B cell (primary cell): Measurements from ENCODE around the gene COPA. TPM values are rescaled to one million over a fixed set of nuclear protein-coding genes. Genes with fewer than 3 reads are reported as not detected.

ENCODE experiments used
- ATAC-seq: fragments of 200-7000 bp; cut with Tn5 transposase; one replicate; pipeline ENCODE4 v1.10.0; 2021; ENCODE audit warnings: low read depth, mild to moderate bottlenecking, moderate number of reproducible peaks, moderate library complexity
- CTCF ChIA-PET: fragments of 350-600 bp; sonication (Branson Sonifier 250); formaldehyde crosslinking; loops from one replicate; lab custom pipeline; 2021; ENCODE audit warnings: antibody characterized with exemption, inconsistent platforms; lab: Charles Lee
- POLR2A ChIA-PET: fragments of 350-600 bp; sonication (Branson Sonifier 250); formaldehyde crosslinking; loops from one replicate; lab custom pipeline; 2021; ENCODE audit warnings: antibody characterized with exemption; lab: Charles Lee
- DNase-seq: peaks from one replicate; pipeline ENCODE4 v3.0.0; 2013
- H2AFZ ChIP-seq: 2 replicates; pipeline ENCODE4 v1.6.1; 2012; ENCODE audit warnings: mild to moderate bottlenecking, low read depth, low read length; ENCODE audit not compliant: insufficient read depth, poor library complexity, severe bottlenecking
- H3K27ac ChIP-seq, 2 donors: 1 replicate in 1 of 2; 2 replicates in 1 of 2; pipeline ENCODE4 v1.5.1; 2012 to 2013; ENCODE audit warnings: low read length in 2 of 2, mild to moderate bottlenecking in 2 of 2, moderate library complexity in 1 of 2
- H3K27me3 ChIP-seq, 4 experiments: fragments of 200-600 bp in 1 of 4; sonication (generic) in 1 of 4; replicated peaks in 1 of 4; 1 replicate in 2 of 4; 2 replicates in 2 of 4; pipeline versions ENCODE4 v1.6.1 to v1.7.0; 2013 to 2016; ENCODE audit warnings: low read length in 3 of 4, mild to moderate bottlenecking in 2 of 4, mixed read lengths in 1 of 4, moderate library complexity in 1 of 4; ENCODE audit not compliant: insufficient read depth in 4 of 4, control insufficient read depth in 3 of 4; ENCODE audit errors: control extremely low read depth in 1 of 4
- H3K36me3 ChIP-seq, 2 experiments: replicated peaks in 1 of 2; 1 replicate in 1 of 2; 2 replicates in 1 of 2; pipeline versions ENCODE4 v1.6.1 to v1.7.1; 2013; ENCODE audit warnings: low read length in 1 of 2; ENCODE audit not compliant: insufficient read depth in 2 of 2, control insufficient read depth in 1 of 2; ENCODE audit errors: control extremely low read depth in 1 of 2, extremely low read depth in 1 of 2
- H3K4me1 ChIP-seq, 2 donors: fragments of 200-600 bp in 1 of 2; sonication (generic) in 1 of 2; 1 replicate in 1 of 2; 2 replicates in 1 of 2; pipeline versions ENCODE4 v1.5.1 to v1.6.1; 2013 to 2017; ENCODE audit warnings: low read length in 2 of 2; ENCODE audit not compliant: control insufficient read depth in 2 of 2, insufficient read depth in 2 of 2
- H3K4me2 ChIP-seq: replicated peaks from 2 replicates; pipeline ENCODE3; 2012; ENCODE audit warnings: mild to moderate bottlenecking, low read depth, low read length; ENCODE audit not compliant: poor library complexity, severe bottlenecking
- H3K4me3 ChIP-seq, 5 experiments: fragments of 200-600 bp in 1 of 5; sonication (generic) in 1 of 5; 1 replicate in 3 of 5; 2 replicates in 2 of 5; pipeline versions ENCODE4 v1.5.1 to v1.7.0; 2011 to 2016; ENCODE audit warnings: low read length in 4 of 5, mild to moderate bottlenecking in 4 of 5, low read depth in 2 of 5, control low read depth in 1 of 5, moderate library complexity in 1 of 5; ENCODE audit not compliant: insufficient read depth in 1 of 5; ENCODE audit errors: control extremely low read depth in 1 of 5, extremely low read depth in 1 of 5
- H3K79me2 ChIP-seq: fragments of 200-600 bp; sonication (generic); one replicate; pipeline ENCODE4 v1.6.0; 2016; ENCODE audit warnings: low read length; ENCODE audit not compliant: control insufficient read depth, insufficient read depth
- H3K9ac ChIP-seq: fragments of 200-600 bp; sonication (generic); 2 replicates; pipeline ENCODE4 v1.6.1; 2017; ENCODE audit warnings: mild to moderate bottlenecking, low read length, moderate library complexity
- H3K9me3 ChIP-seq, 3 donors: one replicate each; pipeline versions ENCODE4 v1.6.1 to v1.7.1; 2013; ENCODE audit warnings: low read length in 2 of 3; ENCODE audit not compliant: control insufficient read depth in 2 of 3, insufficient read depth in 1 of 3; ENCODE audit errors: control extremely low read depth in 1 of 3
- H4K20me1 ChIP-seq: 2 replicates; pipeline ENCODE4 v1.6.0; 2012; ENCODE audit warnings: mild to moderate bottlenecking, low read length; ENCODE audit not compliant: insufficient read depth, control insufficient read depth, poor library complexity, severe bottlenecking
- H3K27ac Mint-ChIP-seq: one replicate; pipeline ENCODE4 v1.8.0; 2021; ENCODE audit warnings: mixed read lengths
- H3K27me3 Mint-ChIP-seq: one replicate; pipeline ENCODE4 v1.8.0; 2021; ENCODE audit warnings: mixed read lengths
- H3K4me1 Mint-ChIP-seq: one replicate; pipeline ENCODE4 v1.8.0; 2021; ENCODE audit warnings: mixed read lengths
- H3K4me3 Mint-ChIP-seq: one replicate; pipeline ENCODE4 v1.8.0; 2021; ENCODE audit warnings: mixed read lengths
- H3K9me3 Mint-ChIP-seq: one replicate; pipeline ENCODE4 v1.8.0; 2022; ENCODE audit warnings: mixed read lengths; ENCODE audit not compliant: insufficient read depth
- EZH2 ChIP-seq: IDR thresholded peaks from 2 replicates; pipeline ENCODE4 v1.6.1; 2012; ENCODE audit warnings: borderline replicate concordance, low read depth, mild to moderate bottlenecking, moderate library complexity, low read length; ENCODE audit not compliant: insufficient read depth, poor library complexity, severe bottlenecking
- WGBS: methylation state at CpG from one replicate; pipeline ENCODE4 v1.1.5; 2013; ENCODE audit warnings: missing lambda C conversion rate; ENCODE audit not compliant: insufficient coverage; 5-methylcytosine and 5-hydroxymethylcytosine counted together
- intact Hi-C: fragments of 100-400 bp; cut with micrococcal nuclease; formaldehyde crosslinking; loops from one replicate; pipeline ENCODE4 v1.10.0; 2022
- polyA plus RNA-seq: library from polyadenylated mRNA; depleted of rRNA; stranded (reverse); fragments of >200 nt; gene quantifications from 2 replicates; pipeline ENCODE4 v1.2.3, GENCODE V29; 2012
- total RNA-seq, 2 donors: library from RNA; stranded (reverse); fragments of 120-200 nt in 1 of 2; gene quantifications; 1 replicate in 1 of 2; 2 replicates in 1 of 2; pipeline versions ENCODE4 v1.2.3 to v1.2.4, GENCODE V29; 2013 to 2022
- TF ChIP-seq, protein P1 (sequence below): fragments of 200-600 bp; IDR thresholded peaks from one replicate; pipeline ENCODE4 v1.8.0; 2022; ENCODE audit warnings: antibody characterized with exemption, mild to moderate bottlenecking

Gene COPA
- total and polyA plus RNA-seq, 2 donors (not counting 1 experiment from before 2014, with no cell fraction given): 39.1 to 168 TPM

DNA sequence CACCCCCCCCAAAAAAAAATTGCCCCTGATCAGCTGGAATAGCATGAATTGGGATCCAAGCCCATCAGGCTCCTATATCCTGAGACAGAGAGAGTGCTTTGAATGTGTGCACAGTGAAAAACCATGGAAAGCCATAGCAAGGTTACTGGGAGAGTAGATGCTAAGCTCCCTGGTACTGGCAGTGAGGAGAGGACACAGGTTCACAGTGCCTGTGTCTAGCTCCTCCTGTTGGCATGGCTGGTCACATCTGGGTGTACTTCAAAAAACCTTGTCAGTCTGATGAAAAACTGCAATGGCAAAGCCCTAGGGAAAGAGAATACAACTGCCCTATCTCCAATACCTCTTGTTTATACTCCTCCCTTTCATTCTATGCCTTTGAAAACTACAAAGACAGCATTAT is 12.9 kb downstream of the COPA start:
- no peaks in the 10 kb centered on the region for H3K9me3 ChIP-seq
- TF ChIP-seq EZH2: no peak
- TF ChIP-seq, protein P1, sequence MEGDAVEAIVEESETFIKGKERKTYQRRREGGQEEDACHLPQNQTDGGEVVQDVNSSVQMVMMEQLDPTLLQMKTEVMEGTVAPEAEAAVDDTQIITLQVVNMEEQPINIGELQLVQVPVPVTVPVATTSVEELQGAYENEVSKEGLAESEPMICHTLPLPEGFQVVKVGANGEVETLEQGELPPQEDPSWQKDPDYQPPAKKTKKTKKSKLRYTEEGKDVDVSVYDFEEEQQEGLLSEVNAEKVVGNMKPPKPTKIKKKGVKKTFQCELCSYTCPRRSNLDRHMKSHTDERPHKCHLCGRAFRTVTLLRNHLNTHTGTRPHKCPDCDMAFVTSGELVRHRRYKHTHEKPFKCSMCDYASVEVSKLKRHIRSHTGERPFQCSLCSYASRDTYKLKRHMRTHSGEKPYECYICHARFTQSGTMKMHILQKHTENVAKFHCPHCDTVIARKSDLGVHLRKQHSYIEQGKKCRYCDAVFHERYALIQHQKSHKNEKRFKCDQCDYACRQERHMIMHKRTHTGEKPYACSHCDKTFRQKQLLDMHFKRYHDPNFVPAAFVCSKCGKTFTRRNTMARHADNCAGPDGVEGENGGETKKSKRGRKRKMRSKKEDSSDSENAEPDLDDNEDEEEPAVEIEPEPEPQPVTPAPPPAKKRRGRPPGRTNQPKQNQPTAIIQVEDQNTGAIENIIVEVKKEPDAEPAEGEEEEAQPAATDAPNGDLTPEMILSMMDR: no peak
- H3K9ac ChIP-seq: no peak overlapping the region
- H3K4me1 Mint-ChIP-seq: no peaks in the 10 kb centered on the region
- CTCF ChIA-PET: interaction anchor here (1.2 to 3.3 kb wide), 2 partner anchors 38 to 277 kb away, joined by 3 to 15 read pairs; no protein-coding TSS in a partner anchor
- H3K4me2 ChIP-seq: no peak overlapping the region
- DNase-seq (no peak), ATAC-seq (no peak)
- no peaks in the 10 kb centered on the region for H3K79me2 ChIP-seq
- POLR2A ChIA-PET: no interaction called here
- peaks cover 6 to 94% of the 10 kb centered on the region in 2 experiments for H3K36me3 ChIP-seq
- no peaks in the 10 kb centered on the region for H3K27me3 ChIP-seq
- H3K27me3 Mint-ChIP-seq: no peaks in the 10 kb centered on the region
- H3K4me3 ChIP-seq: no peak overlapping the region
- H3K9me3 Mint-ChIP-seq: no peaks in the 10 kb centered on the region
- no peaks in the 10 kb centered on the region for H4K20me1 ChIP-seq
- H3K27ac ChIP-seq: no peak overlapping the region
- no peak overlapping the region for H2AFZ ChIP-seq
- H3K4me1 ChIP-seq: no peaks in the 10 kb centered on the region
- H3K27ac Mint-ChIP-seq: no peak overlapping the region
- H3K4me3 Mint-ChIP-seq: no peak overlapping the region
- intact Hi-C loops: no loop called here

DNA sequence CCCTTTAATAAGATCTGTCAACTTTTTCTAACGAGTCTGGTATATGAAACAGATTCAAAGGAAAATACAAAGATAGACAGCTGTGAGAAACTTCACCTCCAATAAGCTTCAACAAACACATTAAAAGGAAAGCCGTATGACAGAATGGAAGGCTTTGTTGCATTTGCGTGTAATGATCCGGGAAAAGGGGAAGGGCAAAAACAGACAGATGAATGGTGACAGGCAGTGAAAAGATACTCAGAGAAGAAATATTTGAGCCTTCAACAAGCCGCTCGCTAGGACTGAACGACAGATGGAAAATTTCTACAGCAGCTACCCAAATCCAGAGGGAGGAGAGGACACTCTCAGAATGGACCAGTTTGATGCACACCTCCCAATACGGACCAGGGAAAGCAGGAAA is 14.9 kb downstream of the COPA start:
- Histone ChIP-seq H3K27me3 (no peaks in the 10 kb centered on the region), H3K4me3 (no peak overlapping the region), H3K4me1 (no peaks in the 10 kb centered on the region), H4K20me1 (no peaks in the 10 kb centered on the region), H3K9ac (no peak overlapping the region), H3K79me2 (no peaks in the 10 kb centered on the region), H3K27ac (no peak overlapping the region), H2AFZ (no peak overlapping the region), H3K9me3 (no peaks in the 10 kb centered on the region), H3K36me3 (peaks cover 1 to 89% of the 10 kb centered on the region in 2 experiments), H3K4me2 (no peak overlapping the region)
- intact Hi-C loops: no loop called here
- no peak overlapping the region for H3K4me3 Mint-ChIP-seq
- no peaks in the 10 kb centered on the region for H3K27me3 Mint-ChIP-seq
- ChIA-PET CTCF (interaction anchor here (0.5 to 3.3 kb wide), 5 partner anchors 12 to 243 kb away, joined by 3 to 15 read pairs (median 5); no protein-coding TSS in a partner anchor), POLR2A (no interaction called here)
- no peak overlapping the region for H3K27ac Mint-ChIP-seq
- ATAC-seq (no peak), DNase-seq (no peak)
- WGBS: no CpG with 5 or more reads among the region's 8 CpGs
- TF ChIP-seq, protein P1: no peak
- no peaks in the 10 kb centered on the region for H3K9me3 Mint-ChIP-seq
- no peaks in the 10 kb centered on the region for H3K4me1 Mint-ChIP-seq
